ENCODE measurements around the gene SAMMSON.

DNA sequence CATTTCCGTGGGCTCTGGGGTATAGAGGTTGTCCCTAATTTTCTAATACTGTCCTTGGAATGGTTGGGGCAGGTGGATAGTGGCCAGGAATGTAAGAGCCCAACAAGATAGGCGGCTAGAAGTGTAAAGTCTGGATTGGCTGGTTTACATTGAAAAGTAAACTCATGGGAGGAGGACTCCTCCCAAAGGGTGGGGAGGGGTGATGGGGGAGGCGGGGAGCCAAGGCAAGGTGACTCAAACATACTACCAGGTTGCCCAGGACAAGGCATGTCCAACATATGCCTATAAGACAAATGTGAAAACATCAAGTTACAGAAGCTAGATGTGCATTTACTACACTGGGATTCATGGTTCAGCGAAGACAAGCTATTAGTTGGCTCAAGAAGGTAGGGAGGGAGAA, 14.3 kb upstream of the SAMMSON start:
- TF ChIP-seq POLR2AphosphoS5 (IDR thresholded peaks at IDR 0.05; ENCODE audit: low read depth), result no peak
- TF ChIP-seq, protein P1, sequence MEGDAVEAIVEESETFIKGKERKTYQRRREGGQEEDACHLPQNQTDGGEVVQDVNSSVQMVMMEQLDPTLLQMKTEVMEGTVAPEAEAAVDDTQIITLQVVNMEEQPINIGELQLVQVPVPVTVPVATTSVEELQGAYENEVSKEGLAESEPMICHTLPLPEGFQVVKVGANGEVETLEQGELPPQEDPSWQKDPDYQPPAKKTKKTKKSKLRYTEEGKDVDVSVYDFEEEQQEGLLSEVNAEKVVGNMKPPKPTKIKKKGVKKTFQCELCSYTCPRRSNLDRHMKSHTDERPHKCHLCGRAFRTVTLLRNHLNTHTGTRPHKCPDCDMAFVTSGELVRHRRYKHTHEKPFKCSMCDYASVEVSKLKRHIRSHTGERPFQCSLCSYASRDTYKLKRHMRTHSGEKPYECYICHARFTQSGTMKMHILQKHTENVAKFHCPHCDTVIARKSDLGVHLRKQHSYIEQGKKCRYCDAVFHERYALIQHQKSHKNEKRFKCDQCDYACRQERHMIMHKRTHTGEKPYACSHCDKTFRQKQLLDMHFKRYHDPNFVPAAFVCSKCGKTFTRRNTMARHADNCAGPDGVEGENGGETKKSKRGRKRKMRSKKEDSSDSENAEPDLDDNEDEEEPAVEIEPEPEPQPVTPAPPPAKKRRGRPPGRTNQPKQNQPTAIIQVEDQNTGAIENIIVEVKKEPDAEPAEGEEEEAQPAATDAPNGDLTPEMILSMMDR (IDR thresholded peaks at IDR 0.05; ENCODE audit: insufficient read depth, low read length), result no peak
